WI38 (cell line): Measurements from ENCODE around the gene PLA2G1B.

Experiments used
- H3K4me3 ChIP-seq: 2 replicates; pipeline ENCODE4 v1.5.1; 2011; ENCODE audit warnings: low read depth, mild to moderate bottlenecking, control low read depth, low read length
- CTCF ChIP-seq: IDR thresholded peaks from 2 replicates; pipeline ENCODE4 v1.5.1; 2012; ENCODE audit warnings: low read depth, mild to moderate bottlenecking, control low read depth, low read length

PLA2G1B gene

GRCh38 chr12:120365675-120366340 lies 38.2 kb upstream of the PLA2G1B start:
- TF ChIP-seq CTCF: no peak
- H3K4me3 ChIP-seq: no peak overlapping the region

GRCh38 chr12:120364487-120364886 lies 36.9 kb upstream of the PLA2G1B start:
- TF ChIP-seq CTCF: no peak

GRCh38 chr12:120363274-120363855 lies 35.8 kb upstream of the PLA2G1B start:
- no peak overlapping the region for H3K4me3 ChIP-seq

More at GRCh38 chr12:120364487-120364886, 36.9 kb upstream of the PLA2G1B start:
- no peak overlapping the region for H3K4me3 ChIP-seq

GRCh38 chr12:120362516-120363273 lies 35.1 kb upstream of the PLA2G1B start:
- TF ChIP-seq CTCF: no peak
- no peak overlapping the region for H3K4me3 ChIP-seq

More at GRCh38 chr12:120363274-120363855, 35.8 kb upstream of the PLA2G1B start:
- no peak for TF ChIP-seq CTCF

GRCh38 chr12:120361506-120362208 lies 34.1 kb upstream of the PLA2G1B start:
- no peak for TF ChIP-seq CTCF
- peak overlapping the region; percentile 32; the same call in 1 of the 2 replicates for H3K4me3 ChIP-seq

- no peak overlapping the region for H3K4me3 ChIP-seq
- TF ChIP-seq CTCF: no peak
Measured at GRCh38 chr12:120359128-120359527, 31.5 kb upstream of the PLA2G1B start.
